ENCODE results near the gene HBB. TPM values are rescaled to one million over a fixed set of nuclear protein-coding genes. Genes with fewer than 3 reads are reported as not detected.
"Not testable (repeated sequence)": the region's sequence is repeated elsewhere in the genome, so short reads cannot be mapped to it uniquely, and the experiment has no call there.

Gene HBB
- total and polyA plus RNA-seq, 2 donors (not counting 1 experiment from before 2014, with no cell fraction given) = 0.22 TPM; not detected in 1

- H3K36me3 ChIP-seq (ENCODE audit: control insufficient read depth, insufficient read depth, low read length) = no peaks in the 10 kb centered on the region
- H3K79me2 ChIP-seq (ENCODE audit: control insufficient read depth, insufficient read depth, low read length) = no peaks in the 10 kb centered on the region
- H3K4me1 ChIP-seq (ENCODE audit: control insufficient read depth, extremely low read depth, insufficient read depth, low read length) = no peaks in the 10 kb centered on the region
- H2AFZ ChIP-seq (ENCODE audit: low read length) = no peak overlapping the region
- no peaks in the 10 kb centered on the region for H3K27me3 ChIP-seq (ENCODE audit: control insufficient read depth, insufficient read depth, low read length)
- no peak overlapping the region for H3K4me2 ChIP-seq (ENCODE audit: extremely low read depth, insufficient read depth, low read length)
- no peak for DNase-seq (ENCODE audit: low read depth in 2 of 2)
- H3K4me3 ChIP-seq (replicated peaks in 1 of 4; ENCODE audit: control extremely low read depth in 1 of 4, insufficient read depth in 1 of 4, low read depth in 3 of 4, low read length in 4 of 4) = no peak overlapping the region
- H3K9ac ChIP-seq (ENCODE audit: insufficient read depth, low read length) = no peak overlapping the region
- no peak for TF ChIP-seq EZH2 (IDR thresholded peaks at IDR 0.05; ENCODE audit: low read length, missing control alignments)
- TF ChIP-seq, protein P1, sequence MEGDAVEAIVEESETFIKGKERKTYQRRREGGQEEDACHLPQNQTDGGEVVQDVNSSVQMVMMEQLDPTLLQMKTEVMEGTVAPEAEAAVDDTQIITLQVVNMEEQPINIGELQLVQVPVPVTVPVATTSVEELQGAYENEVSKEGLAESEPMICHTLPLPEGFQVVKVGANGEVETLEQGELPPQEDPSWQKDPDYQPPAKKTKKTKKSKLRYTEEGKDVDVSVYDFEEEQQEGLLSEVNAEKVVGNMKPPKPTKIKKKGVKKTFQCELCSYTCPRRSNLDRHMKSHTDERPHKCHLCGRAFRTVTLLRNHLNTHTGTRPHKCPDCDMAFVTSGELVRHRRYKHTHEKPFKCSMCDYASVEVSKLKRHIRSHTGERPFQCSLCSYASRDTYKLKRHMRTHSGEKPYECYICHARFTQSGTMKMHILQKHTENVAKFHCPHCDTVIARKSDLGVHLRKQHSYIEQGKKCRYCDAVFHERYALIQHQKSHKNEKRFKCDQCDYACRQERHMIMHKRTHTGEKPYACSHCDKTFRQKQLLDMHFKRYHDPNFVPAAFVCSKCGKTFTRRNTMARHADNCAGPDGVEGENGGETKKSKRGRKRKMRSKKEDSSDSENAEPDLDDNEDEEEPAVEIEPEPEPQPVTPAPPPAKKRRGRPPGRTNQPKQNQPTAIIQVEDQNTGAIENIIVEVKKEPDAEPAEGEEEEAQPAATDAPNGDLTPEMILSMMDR (conservative IDR thresholded peaks at IDR 0.05 in 1 of 2, IDR thresholded peaks at IDR 0.05 in 1 of 2; ENCODE audit: low read depth in 1 of 2, low read length in 2 of 2) = no peak
- H3K27ac ChIP-seq (ENCODE audit: insufficient read depth, low read length) = no peak overlapping the region
- no peaks in the 10 kb centered on the region for H3K9me3 ChIP-seq (ENCODE audit: control insufficient read depth, insufficient read depth, low read depth, low read length)
- H4K20me1 ChIP-seq (ENCODE audit: control insufficient read depth, extremely low read depth, insufficient read depth, low read length) = no peaks in the 10 kb centered on the region
Measured at GRCh38 chr11:5257296-5257695, 30.4 kb upstream of the HBB start.

DNA sequence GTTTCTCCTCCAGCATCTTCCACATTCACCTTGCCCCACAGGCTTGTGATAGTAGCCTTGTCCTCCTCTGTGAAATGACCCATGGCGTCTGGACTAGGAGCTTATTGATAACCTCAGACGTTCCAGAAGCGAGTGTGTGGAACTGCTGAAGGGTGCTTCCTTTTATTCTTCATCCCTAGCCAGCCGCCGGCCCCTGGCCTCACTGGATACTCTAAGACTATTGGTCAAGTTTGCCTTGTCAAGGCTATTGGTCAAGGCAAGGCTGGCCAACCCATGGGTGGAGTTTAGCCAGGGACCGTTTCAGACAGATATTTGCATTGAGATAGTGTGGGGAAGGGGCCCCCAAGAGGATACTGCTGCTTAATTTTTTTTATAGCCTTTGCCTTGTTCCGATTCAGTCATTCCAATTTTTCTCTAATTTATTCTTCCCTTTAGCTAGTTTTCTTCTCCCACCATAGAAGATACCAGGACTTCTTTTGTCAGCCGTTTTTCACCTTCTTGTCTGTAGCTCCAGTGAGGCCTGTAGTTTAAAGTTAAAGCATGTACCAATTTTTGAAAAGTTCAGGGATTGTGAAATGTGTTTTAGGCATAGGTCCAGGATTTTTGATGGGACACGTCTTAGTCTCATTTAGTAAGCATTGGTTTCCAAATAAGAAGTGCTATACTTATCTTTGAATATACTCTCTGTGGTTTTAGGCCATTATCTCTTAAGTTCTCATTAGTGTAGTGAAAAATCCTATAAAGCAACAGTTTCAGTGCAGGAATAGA lies 28.0 kb upstream of the HBB start, which contains the start of gene HBG2:
TSS of gene HBG2 (minus strand) at position 136 of the 768 bp plus-strand sequence. CDS start at position 83, 53 bp downstream.
- H2AFZ ChIP-seq (ENCODE audit: low read length); H3K4me1 ChIP-seq (ENCODE audit: control insufficient read depth, extremely low read depth, insufficient read depth, low read length); H4K20me1 ChIP-seq (ENCODE audit: control insufficient read depth, extremely low read depth, insufficient read depth, low read length); H3K9ac ChIP-seq (ENCODE audit: insufficient read depth, low read length); H3K36me3 ChIP-seq (ENCODE audit: control insufficient read depth, insufficient read depth, low read length); H3K4me2 ChIP-seq (ENCODE audit: extremely low read depth, insufficient read depth, low read length); H3K4me3 ChIP-seq (replicated peaks in 1 of 4; ENCODE audit: control extremely low read depth in 1 of 4, insufficient read depth in 1 of 4, low read depth in 3 of 4, low read length in 4 of 4); H3K27me3 ChIP-seq (ENCODE audit: control insufficient read depth, insufficient read depth, low read length); H3K27ac ChIP-seq (ENCODE audit: insufficient read depth, low read length); H3K79me2 ChIP-seq (ENCODE audit: control insufficient read depth, insufficient read depth, low read length); H3K9me3 ChIP-seq (ENCODE audit: control insufficient read depth, insufficient read depth, low read depth, low read length): not testable (repeated sequence)
- peak in 1 of 2 donors; percentile 59 for DNase-seq (ENCODE audit: low read depth in 2 of 2)

GRCh38 chr11:5254023-5254422 lies 27.2 kb upstream of the HBB start:
- H3K9ac ChIP-seq (ENCODE audit: insufficient read depth, low read length); H3K4me3 ChIP-seq (replicated peaks in 1 of 4; ENCODE audit: control extremely low read depth in 1 of 4, insufficient read depth in 1 of 4, low read depth in 3 of 4, low read length in 4 of 4); H3K27ac ChIP-seq (ENCODE audit: insufficient read depth, low read length): not testable (repeated sequence)

DNA sequence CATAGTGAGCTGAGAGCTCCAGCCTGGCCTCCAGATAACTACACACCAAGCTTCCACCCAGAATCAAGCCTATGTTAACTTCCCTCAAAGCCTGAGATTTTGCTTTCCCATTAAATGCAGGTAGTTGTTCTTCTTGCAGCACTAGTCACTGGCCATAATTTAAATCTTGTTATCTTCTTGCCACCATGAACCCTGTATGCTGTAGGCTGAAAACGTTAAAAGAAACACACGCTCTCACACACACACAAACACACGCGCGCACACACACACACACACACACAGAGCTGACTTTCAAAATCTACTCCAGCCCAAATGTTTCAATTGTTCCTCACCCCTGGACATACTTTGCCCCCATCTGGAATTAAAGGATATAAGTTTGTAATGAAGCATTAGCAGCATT lies 26.6 kb upstream of the HBB start:
- H3K9me3 ChIP-seq (ENCODE audit: control insufficient read depth, insufficient read depth, low read depth, low read length); H3K36me3 ChIP-seq (ENCODE audit: control insufficient read depth, insufficient read depth, low read length); H2AFZ ChIP-seq (ENCODE audit: low read length); H4K20me1 ChIP-seq (ENCODE audit: control insufficient read depth, extremely low read depth, insufficient read depth, low read length); DNase-seq (ENCODE audit: low read depth in 2 of 2); H3K79me2 ChIP-seq (ENCODE audit: control insufficient read depth, insufficient read depth, low read length); H3K4me2 ChIP-seq (ENCODE audit: extremely low read depth, insufficient read depth, low read length); H3K27ac ChIP-seq (ENCODE audit: insufficient read depth, low read length); H3K27me3 ChIP-seq (ENCODE audit: control insufficient read depth, insufficient read depth, low read length); H3K9ac ChIP-seq (ENCODE audit: insufficient read depth, low read length); H3K4me1 ChIP-seq (ENCODE audit: control insufficient read depth, extremely low read depth, insufficient read depth, low read length); H3K4me3 ChIP-seq (replicated peaks in 1 of 4; ENCODE audit: control extremely low read depth in 1 of 4, insufficient read depth in 1 of 4, low read depth in 3 of 4, low read length in 4 of 4): not testable (repeated sequence)

More at GRCh38 chr11:5254023-5254422, 27.2 kb upstream of the HBB start:
- not testable (repeated sequence) for H3K27me3 ChIP-seq (ENCODE audit: control insufficient read depth, insufficient read depth, low read length); H3K79me2 ChIP-seq (ENCODE audit: control insufficient read depth, insufficient read depth, low read length); H3K4me1 ChIP-seq (ENCODE audit: control insufficient read depth, extremely low read depth, insufficient read depth, low read length); H2AFZ ChIP-seq (ENCODE audit: low read length); H3K4me2 ChIP-seq (ENCODE audit: extremely low read depth, insufficient read depth, low read length); H3K36me3 ChIP-seq (ENCODE audit: control insufficient read depth, insufficient read depth, low read length); DNase-seq (ENCODE audit: low read depth in 2 of 2); H4K20me1 ChIP-seq (ENCODE audit: control insufficient read depth, extremely low read depth, insufficient read depth, low read length); H3K9me3 ChIP-seq (ENCODE audit: control insufficient read depth, insufficient read depth, low read depth, low read length)

All from fibroblast of lung (primary cell).